Right lobe of liver (tissue), 6 donors: ENCODE results near the gene CRISPLD2. TPM values are rescaled to one million over a fixed set of nuclear protein-coding genes. Genes with fewer than 3 reads are reported as not detected.

Experiments used
- ATAC-seq, 4 donors: fragments of 200-7000 bp; cut with Tn5 transposase; one replicate each; pipeline ENCODE4 v1.9.1; 2020; ENCODE audit warnings: mild to moderate bottlenecking in 4 of 4, moderate library complexity in 4 of 4
- DNase-seq, 3 donors: peaks; one replicate each; pipeline ENCODE4 v3.0.0-alpha.2; 2020
- H3K27ac ChIP-seq, 3 donors: fragments of 200-600 bp; one replicate each; pipeline ENCODE4 v1.8.0; 2022
- H3K27me3 ChIP-seq, 2 donors: fragments of 200-600 bp; one replicate each; pipeline ENCODE4 v1.8.0; 2022
- H3K36me3 ChIP-seq, 4 donors: fragments of 200-600 bp; sonication (generic) in 1 of 4; one replicate each; pipeline versions ENCODE4 v1.5.1 to v1.8.0; 2017 to 2022; ENCODE audit warnings: control low read depth in 1 of 4
- H3K4me1 ChIP-seq, 4 donors: fragments of 200-600 bp; sonication (generic) in 1 of 4; one replicate each; pipeline versions ENCODE4 v1.5.1 to v1.8.0; 2017 to 2022; ENCODE audit warnings: control low read depth in 1 of 4
- H3K4me3 ChIP-seq, 3 donors: fragments of 200-600 bp; one replicate each; pipeline ENCODE4 v1.8.0; 2022
- H3K9me3 ChIP-seq, 4 donors: fragments of 200-600 bp; sonication (generic) in 1 of 4; one replicate each; pipeline versions ENCODE4 v1.5.1 to v1.8.0; 2017 to 2022; ENCODE audit warnings: control low read depth in 1 of 4
- POLR2A ChIP-seq: fragments of 450-650 bp; IDR thresholded peaks from one replicate; pipeline ENCODE4 v1.6.1; 2017; ENCODE audit warnings: antibody characterized with exemption, mild to moderate bottlenecking
- WGBS: methylation state at CpG from one replicate; pipeline ENCODE4 v1.1.6; 2018; ENCODE audit warnings: low coverage, low lambda C conversion rate; ENCODE audit not compliant: insufficient coverage; ENCODE audit errors: missing lambda C conversion rate; 5-methylcytosine and 5-hydroxymethylcytosine counted together
- intact Hi-C, 2 donors: fragments of 100-400 bp; cut with DNase I; formaldehyde crosslinking; loops; one replicate each; pipeline versions ENCODE4 v1.11.2 to v1.14.1; 2022
- total RNA-seq, 6 experiments: library from RNA; depleted of rRNA in 2 of 6; stranded (reverse); fragments of >200 nt in 2 of 6; fragmentation: NEBNext Ultra II Directional in 3 of 6; extraction: Animal tissue kit (Norgen Biotek cat#: 25700) in 3 of 6; gene quantifications; one replicate each; pipeline versions ENCODE4 v1.1.0 to v1.2.4, GENCODE V29; 2016 to 2023
- TF ChIP-seq, protein P1 (sequence below), 4 donors: fragments of 200-600 bp in 3 of 4; fragments of 450-650 bp in 1 of 4; IDR thresholded peaks; one replicate each; pipeline versions ENCODE4 v1.5.1 to v1.8.0; 2016 to 2022; ENCODE audit warnings: antibody characterized with exemption in 4 of 4, mild to moderate bottlenecking in 2 of 4
- donor health status: DM: no; HTN: yes; CAD: no.
- donor health status: DM: no; HTN: no; CAD: no.
- donor health status: DM: no; HTN: no; CAD: no.
- donor health status: DM: no; HTN: yes; CAD: no.
- donor health status: DM: no; HTN: yes; CAD: no.

The CRISPLD2 gene
- total RNA-seq, 6 experiments from 2014 or later = 2.9 to 14.8 (median 8.9) TPM

DNA sequence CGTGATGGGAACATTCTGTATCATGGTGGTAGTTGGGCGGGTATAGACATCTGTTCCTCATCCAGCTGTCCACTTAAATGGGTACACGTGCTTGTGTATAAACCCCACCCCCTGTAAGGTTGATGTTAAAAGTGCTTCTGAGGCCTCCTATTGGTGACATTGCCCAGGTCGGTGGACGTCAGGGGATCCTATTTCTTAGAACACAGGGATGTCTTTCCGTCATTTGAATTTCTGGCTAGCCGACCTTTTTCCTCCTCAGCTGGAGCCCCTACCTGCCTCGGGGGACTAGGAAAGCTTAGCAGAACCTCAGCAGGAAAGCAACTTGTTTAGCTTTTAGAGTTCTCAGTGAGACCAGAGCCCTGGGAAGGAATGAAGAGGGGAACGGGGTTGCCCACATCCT lies 16.6 kb upstream of the CRISPLD2 start:
- WGBS = 69% methylated on average over 7 of the region's 9 CpGs
- no peaks in the 10 kb centered on the region for H3K9me3 ChIP-seq
- no peak for ATAC-seq

DNA sequence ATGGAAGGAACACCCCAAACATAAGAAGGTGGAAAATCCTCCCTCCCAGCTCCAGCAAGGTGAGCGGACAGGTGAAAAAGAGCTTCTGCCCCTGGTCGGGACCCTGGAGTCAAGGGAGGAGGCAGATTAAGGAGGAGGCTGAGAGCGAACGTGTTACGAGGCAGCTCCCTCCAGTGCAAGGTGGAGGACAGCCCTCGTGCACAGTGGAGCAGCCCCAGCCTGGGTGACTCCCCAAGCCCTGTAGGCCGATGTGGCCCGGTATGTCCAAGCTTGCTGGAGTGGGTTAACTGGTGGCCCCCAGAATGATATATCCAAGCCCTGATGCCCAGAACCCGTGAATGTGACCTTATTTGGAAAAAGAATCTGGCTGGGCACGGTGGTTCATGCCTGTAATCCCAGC lies 15.5 kb upstream of the CRISPLD2 start:
- peak in 1 of 3 donors; percentile 31 for DNase-seq
- 71% methylated on average over 4 of the region's 10 CpGs for WGBS
- no peak overlapping the region for H3K4me3 ChIP-seq
- H3K27me3 ChIP-seq = no peaks in the 10 kb centered on the region
- ATAC-seq = no peak
- H3K36me3 ChIP-seq = no peaks in the 10 kb centered on the region
- no peak overlapping the region for H3K27ac ChIP-seq
- H3K9me3 ChIP-seq = no peaks in the 10 kb centered on the region
- H3K4me1 ChIP-seq = no peaks in the 10 kb centered on the region
- TF ChIP-seq, protein P1, sequence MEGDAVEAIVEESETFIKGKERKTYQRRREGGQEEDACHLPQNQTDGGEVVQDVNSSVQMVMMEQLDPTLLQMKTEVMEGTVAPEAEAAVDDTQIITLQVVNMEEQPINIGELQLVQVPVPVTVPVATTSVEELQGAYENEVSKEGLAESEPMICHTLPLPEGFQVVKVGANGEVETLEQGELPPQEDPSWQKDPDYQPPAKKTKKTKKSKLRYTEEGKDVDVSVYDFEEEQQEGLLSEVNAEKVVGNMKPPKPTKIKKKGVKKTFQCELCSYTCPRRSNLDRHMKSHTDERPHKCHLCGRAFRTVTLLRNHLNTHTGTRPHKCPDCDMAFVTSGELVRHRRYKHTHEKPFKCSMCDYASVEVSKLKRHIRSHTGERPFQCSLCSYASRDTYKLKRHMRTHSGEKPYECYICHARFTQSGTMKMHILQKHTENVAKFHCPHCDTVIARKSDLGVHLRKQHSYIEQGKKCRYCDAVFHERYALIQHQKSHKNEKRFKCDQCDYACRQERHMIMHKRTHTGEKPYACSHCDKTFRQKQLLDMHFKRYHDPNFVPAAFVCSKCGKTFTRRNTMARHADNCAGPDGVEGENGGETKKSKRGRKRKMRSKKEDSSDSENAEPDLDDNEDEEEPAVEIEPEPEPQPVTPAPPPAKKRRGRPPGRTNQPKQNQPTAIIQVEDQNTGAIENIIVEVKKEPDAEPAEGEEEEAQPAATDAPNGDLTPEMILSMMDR (IDR thresholded peaks at IDR 0.05) = no peak
- no peak for TF ChIP-seq POLR2A
- intact Hi-C loops = no loop called here

More for the DNA sequence above, 16.6 kb upstream of the CRISPLD2 start:
- no peak for TF ChIP-seq POLR2A
- TF ChIP-seq, protein P1 (IDR thresholded peaks at IDR 0.05) = no peak
- no peak overlapping the region for H3K4me3 ChIP-seq
- no peaks in the 10 kb centered on the region for H3K4me1 ChIP-seq
- DNase-seq = peak in 1 of 3 donors; percentile 3
- H3K36me3 ChIP-seq = no peaks in the 10 kb centered on the region
- H3K27me3 ChIP-seq = no peaks in the 10 kb centered on the region
- intact Hi-C loops = no loop called here
- H3K27ac ChIP-seq = no peak overlapping the region

DNA sequence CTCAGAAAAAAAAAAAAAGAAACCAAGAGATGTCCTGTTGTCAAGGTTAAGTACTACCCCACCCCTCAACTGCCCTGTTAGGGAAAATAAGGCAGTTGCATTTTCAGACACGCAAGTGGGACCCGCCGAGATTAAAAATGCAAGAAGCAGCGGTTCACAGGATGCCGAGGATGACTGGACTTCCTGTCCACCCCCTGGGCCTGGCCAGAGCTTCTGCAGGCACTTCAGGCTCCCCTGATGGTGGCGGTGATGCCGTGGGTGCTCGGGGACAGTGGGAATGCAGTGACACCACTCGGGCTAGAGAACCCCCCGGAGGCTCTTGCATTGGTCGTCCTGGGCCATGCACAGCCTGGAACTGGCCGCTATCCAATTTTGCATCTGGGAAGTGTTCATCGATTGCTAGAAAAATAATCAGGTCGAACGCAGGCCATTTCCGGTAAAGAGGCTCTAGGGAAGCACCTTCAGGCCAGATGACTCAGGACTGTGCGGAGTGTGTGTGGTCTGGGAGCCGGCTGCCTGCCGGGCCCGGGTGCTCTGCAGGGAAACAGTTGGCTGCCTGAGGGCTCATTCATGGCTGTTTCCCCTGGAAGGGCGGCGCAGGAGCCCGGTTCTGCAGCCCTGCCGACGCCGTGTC lies 13.4 kb upstream of the CRISPLD2 start:
- Histone ChIP-seq H3K4me1 (no peaks in the 10 kb centered on the region), H3K27me3 (no peaks in the 10 kb centered on the region), H3K9me3 (no peaks in the 10 kb centered on the region), H3K27ac (peak overlapping the region in 2 of 3 donors; percentile 24 to 33), H3K4me3 (no peak overlapping the region), H3K36me3 (no peaks in the 10 kb centered on the region)
- TF ChIP-seq, protein P1 (IDR thresholded peaks at IDR 0.05) = no peak
- TF ChIP-seq POLR2A = no peak
- ATAC-seq (peak; percentile 67 to 81 (median 73)), DNase-seq (peak in 2 of 3 donors; percentile 55 to 66)
- 30% methylated on average over 5 of the region's 26 CpGs for WGBS
- intact Hi-C loops = no loop called here

DNA sequence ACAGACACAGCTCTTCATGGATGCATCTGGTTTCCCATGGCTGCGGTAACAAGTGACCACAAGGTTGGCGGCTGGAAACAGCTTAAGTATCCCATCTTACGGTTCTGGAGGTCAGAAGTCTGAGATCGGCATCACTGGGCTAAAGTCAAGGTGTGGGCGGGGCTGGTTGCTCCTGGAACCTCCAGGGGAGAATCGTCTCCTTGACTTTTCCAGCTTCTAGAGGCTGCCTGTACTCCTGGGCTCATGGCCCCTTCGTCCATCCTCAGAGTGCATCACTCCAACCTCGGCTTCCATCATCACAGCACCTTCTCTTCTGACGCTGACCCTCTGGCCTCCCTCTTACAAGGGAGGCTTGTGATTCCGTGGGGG lies 12.9 kb upstream of the CRISPLD2 start:
- H3K27me3 ChIP-seq = no peaks in the 10 kb centered on the region
- DNase-seq (peak in 1 of 3 donors; percentile 10), ATAC-seq (no peak)
- H3K9me3 ChIP-seq = no peaks in the 10 kb centered on the region
- H3K4me1 ChIP-seq = no peaks in the 10 kb centered on the region
- H3K36me3 ChIP-seq = no peaks in the 10 kb centered on the region
- 86% methylated on average over 5 of the region's 10 CpGs for WGBS
- TF ChIP-seq, protein P1 (IDR thresholded peaks at IDR 0.05) = no peak
- TF ChIP-seq POLR2A = no peak
- H3K4me3 ChIP-seq = no peak overlapping the region
- intact Hi-C loops = no loop called here
- no peak overlapping the region for H3K27ac ChIP-seq
